SU-DHL-6 (cell line): Measurements from ENCODE around the gene WWOX.

Experiments used
- H2AFZ ChIP-seq: fragments of 200-600 bp; sonication (generic); 2 replicates; pipeline ENCODE4 v1.6.1; 2014; ENCODE audit warnings: low read depth, mild to moderate bottlenecking, moderate library complexity, mixed read lengths, antibody characterized with exemption, low read length; ENCODE audit not compliant: severe bottlenecking
- H3F3A ChIP-seq: fragments of 200-600 bp; shearing (Covaris generic); 2 replicates; pipeline ENCODE4 v1.6.0; 2016; ENCODE audit warnings: antibody characterized with exemption, mild to moderate bottlenecking; ENCODE audit not compliant: insufficient read depth
- H3K27ac ChIP-seq: fragments of 200-600 bp; sonication (generic); 2 replicates; pipeline ENCODE4 v1.5.1; 2016; ENCODE audit warnings: low read depth, mild to moderate bottlenecking, low read length, moderate library complexity, mixed read lengths
- H3K27me3 ChIP-seq: fragments of 200-600 bp; sonication (generic), shearing (Covaris generic); 2 replicates; pipeline ENCODE4 v1.6.0; 2014; ENCODE audit warnings: mild to moderate bottlenecking, low read length
- H3K36me3 ChIP-seq: fragments of 200-600 bp; sonication (generic); 2 replicates; pipeline ENCODE4 v1.6.1; 2014; ENCODE audit warnings: mild to moderate bottlenecking, low read length, mixed read lengths
- H3K4me2 ChIP-seq: fragments of 300-600, 200-600 bp; shearing (Covaris generic), sonication (generic); 2 replicates; pipeline ENCODE4 v1.6.0; 2014; ENCODE audit warnings: low read length, low read depth, mild to moderate bottlenecking; ENCODE audit not compliant: poor library complexity, severe bottlenecking
- H3K4me3 ChIP-seq: fragments of 200-600 bp; sonication (generic); 2 replicates; pipeline ENCODE4 v1.5.1; 2014; ENCODE audit warnings: antibody characterized with exemption, low read length, mild to moderate bottlenecking, mixed read lengths; ENCODE audit not compliant: insufficient read depth, poor library complexity, severe bottlenecking
- H3K79me2 ChIP-seq: fragments of 200-600 bp; sonication (generic); 2 replicates; pipeline ENCODE4 v1.6.1; 2014; ENCODE audit warnings: mild to moderate bottlenecking, low read length, moderate library complexity; ENCODE audit not compliant: insufficient read depth
- H3K9ac ChIP-seq: fragments of 200-600 bp; sonication (generic); 2 replicates; pipeline ENCODE4 v1.7.0; 2014; ENCODE audit warnings: mild to moderate bottlenecking, low read length
- H3K9me2 ChIP-seq: fragments of 200-600 bp; sonication (generic); replicated peaks from 2 replicates; pipeline ENCODE4 v1.6.1; 2014; ENCODE audit warnings: low read length; ENCODE audit not compliant: insufficient read depth
- H3K9me3 ChIP-seq: fragments of 200-600 bp; sonication (generic); 2 replicates; pipeline ENCODE4 v1.6.1; 2014; ENCODE audit warnings: low read length, mixed read lengths; ENCODE audit not compliant: insufficient read depth
- H4K20me1 ChIP-seq: fragments of 200-600 bp; sonication (generic); 2 replicates; pipeline ENCODE4 v1.6.1; 2014; ENCODE audit warnings: low read depth, mild to moderate bottlenecking, antibody characterized with exemption, low read length, moderate library complexity, mixed read lengths
- CTCF ChIP-seq: fragments of 200-600 bp; sonication (generic); IDR thresholded peaks from one replicate; pipeline ENCODE4 v1.5.1; 2017; ENCODE audit warnings: antibody characterized with exemption, mild to moderate bottlenecking, low read length, moderate library complexity; ENCODE audit not compliant: insufficient read depth, poor library complexity, severe bottlenecking
- EZH2phosphoT487 ChIP-seq: fragments of 200-600 bp; sonication (generic), shearing (Covaris generic); conservative IDR thresholded peaks from 2 replicates; pipeline ENCODE4 v1.6.1; 2018; ENCODE audit warnings: mild to moderate bottlenecking, antibody characterized with exemption, low read length, moderate library complexity, mixed read lengths

Gene WWOX

GRCh38 chr16:78146807-78147206 lies 47.4 kb downstream of the WWOX start:
- TF ChIP-seq EZH2phosphoT487 (no peak), CTCF (no peak)

GRCh38 chr16:78147911-78148401 lies 48.5 kb downstream of the WWOX start:
- no peak for TF ChIP-seq EZH2phosphoT487
- no peak for TF ChIP-seq CTCF

More at GRCh38 chr16:78146807-78147206, 47.4 kb downstream of the WWOX start:
- H3K4me2 ChIP-seq: no peak overlapping the region
- H3K79me2 ChIP-seq: no peaks in the 10 kb centered on the region
- H3K4me3 ChIP-seq: no peak overlapping the region
- no peaks in the 10 kb centered on the region for H3K36me3 ChIP-seq
- no peak overlapping the region for H2AFZ ChIP-seq
- H3K9me3 ChIP-seq: no peaks in the 10 kb centered on the region
- H3K9ac ChIP-seq: no peak overlapping the region
- no peaks in the 10 kb centered on the region for H3K27me3 ChIP-seq
- no peak overlapping the region for H3K27ac ChIP-seq
- H4K20me1 ChIP-seq: no peaks in the 10 kb centered on the region
- no peaks in the 10 kb centered on the region for H3F3A ChIP-seq
- H3K9me2 ChIP-seq: no peaks in the 10 kb centered on the region

GRCh38 chr16:78150233-78150632 lies 50.8 kb downstream of the WWOX start:
- Histone ChIP-seq H3K9me2 (no peaks in the 10 kb centered on the region), H4K20me1 (no peaks in the 10 kb centered on the region), H2AFZ (no peak overlapping the region), H3K79me2 (no peaks in the 10 kb centered on the region), H3F3A (no peaks in the 10 kb centered on the region), H3K9ac (no peak overlapping the region), H3K4me2 (no peak overlapping the region), H3K36me3 (no peaks in the 10 kb centered on the region), H3K27ac (no peak overlapping the region), H3K27me3 (no peaks in the 10 kb centered on the region), H3K4me3 (no peak overlapping the region), H3K9me3 (no peaks in the 10 kb centered on the region)
- no peak for TF ChIP-seq EZH2phosphoT487
- no peak for TF ChIP-seq CTCF

More at GRCh38 chr16:78147911-78148401, 48.5 kb downstream of the WWOX start:
- Histone ChIP-seq H3K27ac (no peak overlapping the region), H3K9me3 (no peaks in the 10 kb centered on the region), H4K20me1 (no peaks in the 10 kb centered on the region), H3K36me3 (no peaks in the 10 kb centered on the region), H3K4me3 (no peak overlapping the region), H3K9me2 (no peaks in the 10 kb centered on the region), H3K4me2 (no peak overlapping the region), H2AFZ (no peak overlapping the region), H3K9ac (no peak overlapping the region), H3K79me2 (no peaks in the 10 kb centered on the region), H3F3A (no peaks in the 10 kb centered on the region), H3K27me3 (no peaks in the 10 kb centered on the region)
